GM19463 (cell line): ENCODE results near the gene MYPN.
"Not testable (repeated sequence)": the region's sequence is repeated elsewhere in the genome, so short reads cannot be mapped to it uniquely, and the experiment has no call there.

Experiments
- ATAC-seq: cut with Tn5 transposase; IDR thresholded peaks from one replicate; pipeline ENCODE4 v1.9.1; 2021; ENCODE audit warnings: mild to moderate bottlenecking, moderate library complexity; ENCODE audit not compliant: unreplicated experiment

Gene MYPN

DNA sequence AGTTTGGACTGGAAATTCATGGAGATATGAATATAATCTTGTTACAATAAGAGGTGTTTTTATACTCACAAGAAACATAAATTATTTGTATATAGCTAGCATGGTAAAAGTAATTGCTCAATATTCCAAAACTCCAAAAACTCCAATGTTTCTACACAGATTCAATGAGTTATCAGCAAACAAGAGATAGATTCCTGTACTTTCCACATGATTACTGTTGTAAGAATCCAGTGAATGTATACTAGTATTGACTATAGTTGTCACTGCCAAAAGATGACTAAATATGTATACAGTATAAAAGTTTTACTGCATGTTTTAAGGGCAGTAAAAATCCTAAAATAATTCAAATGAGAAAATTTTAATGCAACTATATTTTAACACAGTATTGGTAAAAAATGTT, 111.9 kb downstream of the MYPN start:
- no peak for ATAC-seq

DNA sequence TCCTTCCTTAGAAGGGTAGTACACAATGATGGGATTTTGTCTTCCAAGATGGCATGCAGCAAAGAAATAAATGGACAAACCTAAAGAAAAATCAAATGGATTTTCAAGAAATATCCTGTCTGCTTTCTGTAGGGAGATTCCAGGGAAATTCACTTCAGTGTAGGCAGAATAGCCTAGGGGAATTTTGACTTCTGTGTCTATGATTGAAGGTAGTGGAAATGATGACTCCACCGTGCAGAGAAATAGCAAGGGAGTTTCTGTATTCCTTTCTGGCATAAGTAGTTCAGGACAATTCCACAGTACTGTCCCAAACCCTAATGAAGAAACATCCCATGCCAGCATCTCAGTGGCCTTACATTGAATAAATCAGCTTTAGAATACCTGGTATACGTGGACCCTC, 113.1 kb downstream of the MYPN start:
- ATAC-seq = no peak

DNA sequence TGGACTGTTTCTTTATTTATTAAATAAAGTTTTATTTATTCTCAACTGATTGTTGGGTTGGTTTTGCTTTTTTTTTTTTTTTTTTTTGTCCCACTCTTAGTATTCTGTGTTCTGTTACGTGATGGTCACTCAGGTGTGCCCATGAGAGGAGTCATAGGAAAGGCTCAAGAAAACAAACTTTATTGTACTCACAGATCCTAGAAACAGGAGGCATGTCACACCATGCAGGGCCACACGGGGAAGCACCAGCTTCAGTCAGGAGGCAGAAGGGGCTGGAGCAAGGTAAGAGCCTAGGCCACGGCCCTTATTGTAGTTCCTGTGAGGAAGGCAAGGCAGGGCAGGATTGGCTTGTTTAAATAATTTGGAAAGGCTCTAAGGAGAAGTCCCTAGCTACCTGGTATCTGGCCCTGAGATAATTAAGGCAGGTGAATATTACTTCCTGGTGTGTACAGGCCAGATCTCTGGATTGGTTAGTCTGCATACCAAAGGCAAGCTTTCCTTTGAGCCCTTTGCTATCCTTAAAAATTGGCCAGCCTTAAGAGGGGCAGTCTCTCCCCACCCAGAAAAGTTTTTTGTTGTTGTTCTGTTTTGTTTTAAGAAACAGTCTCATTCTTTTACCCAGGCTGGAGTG, 114.4 kb downstream of the MYPN start:
- ATAC-seq = no peak

DNA sequence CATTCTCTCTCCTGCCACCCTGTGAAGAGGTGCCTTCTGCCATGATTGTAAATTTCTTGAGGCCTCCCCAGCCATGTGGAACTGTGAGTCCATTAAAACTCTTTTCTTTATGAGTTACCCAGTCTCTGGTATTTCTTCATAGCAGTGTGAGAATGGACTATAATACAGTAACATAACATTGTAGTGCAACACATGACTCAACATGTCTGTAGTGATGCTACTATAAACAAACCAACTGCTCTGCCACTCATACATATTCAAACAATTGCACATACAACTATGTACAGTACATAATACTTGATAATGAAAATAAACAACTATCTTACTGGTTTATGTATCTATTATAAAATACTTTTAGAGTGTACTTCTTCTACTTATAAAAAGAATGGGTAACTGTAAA, 115.5 kb downstream of the MYPN start:
- no peak for ATAC-seq

DNA sequence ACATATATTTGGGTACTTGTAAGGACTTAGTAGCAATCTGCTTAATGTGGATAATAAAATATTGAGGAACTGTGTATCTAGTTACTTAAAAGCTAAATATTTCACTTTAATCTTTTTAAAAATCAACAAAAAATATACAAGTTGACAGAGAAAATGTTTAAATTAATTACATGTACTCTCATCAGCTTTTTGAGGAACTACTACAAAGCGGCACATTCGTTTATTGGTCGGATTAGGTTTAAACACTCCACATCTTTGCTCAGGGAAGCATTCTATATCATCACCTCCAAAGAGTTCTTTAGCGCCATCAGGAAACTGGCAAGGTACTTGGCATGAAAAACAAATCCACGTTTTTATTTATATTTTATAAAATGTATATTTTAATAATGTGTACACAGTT, 121.0 kb downstream of the MYPN start:
- ATAC-seq = no peak

DNA sequence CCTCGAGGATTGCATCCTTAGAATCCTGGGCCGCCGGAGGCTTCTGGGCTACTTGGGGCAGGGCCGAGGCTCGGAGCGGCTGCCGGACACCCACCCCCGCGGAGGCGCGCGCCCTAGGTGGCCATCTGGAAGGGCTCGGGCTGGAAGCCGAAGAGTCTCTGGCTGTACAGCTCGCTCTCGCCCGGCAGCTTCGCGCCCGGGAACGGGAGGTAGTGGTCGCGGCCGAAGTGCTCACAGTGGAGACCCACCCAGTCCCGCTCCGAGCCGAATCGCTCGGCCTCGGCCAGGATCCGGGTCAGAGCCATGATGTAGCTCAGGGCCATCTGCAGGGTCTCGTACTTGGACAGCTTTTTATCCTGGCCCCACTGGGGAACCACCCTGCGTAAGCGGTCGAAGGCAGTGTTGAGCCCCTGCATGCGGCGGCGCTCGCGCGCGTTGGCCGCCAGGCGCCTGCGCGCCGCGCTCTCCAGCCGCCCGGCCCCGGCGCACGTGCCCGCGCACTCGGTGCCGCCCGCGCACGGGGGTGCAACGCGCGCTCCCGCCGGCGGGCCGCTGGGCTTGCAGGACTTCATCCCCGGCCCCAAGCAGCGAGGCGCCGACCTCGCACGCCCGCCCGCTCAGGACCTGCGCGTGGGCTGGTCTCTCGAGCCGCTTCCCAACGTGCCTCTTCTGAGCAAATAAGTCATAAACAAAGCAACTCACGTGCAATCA, 122.0 kb downstream of the MYPN start:
- peak; percentile 92 for ATAC-seq

DNA sequence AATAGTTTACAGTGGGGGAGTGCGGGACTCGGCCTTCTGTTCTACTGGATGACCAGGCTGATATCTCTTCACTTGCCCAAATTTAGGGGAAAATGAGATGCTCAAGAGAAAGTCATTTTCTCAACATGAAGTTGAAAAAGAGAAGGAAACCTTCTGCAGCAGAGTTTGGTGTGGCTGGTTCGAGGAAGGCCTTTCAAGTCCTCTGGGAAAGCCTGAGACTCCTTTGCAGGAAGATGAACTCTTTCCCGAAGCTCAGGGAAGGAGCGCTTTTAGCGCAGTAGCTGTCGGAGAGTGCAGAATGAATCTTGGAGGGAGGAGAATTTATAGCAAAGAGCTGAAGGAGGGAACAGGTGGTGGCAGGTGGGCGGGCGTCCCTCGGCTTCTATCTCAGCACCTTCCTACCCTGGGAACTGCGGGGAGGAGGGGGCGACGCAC, 122.5 kb downstream of the MYPN start, which contains the start of gene ATOH7:
Gene ATOH7, minus strand, starts transcription at position 297 of the 435 bp plus-strand sequence. CDS start 436 bp downstream, outside the sequence.
- no peak for ATAC-seq

DNA sequence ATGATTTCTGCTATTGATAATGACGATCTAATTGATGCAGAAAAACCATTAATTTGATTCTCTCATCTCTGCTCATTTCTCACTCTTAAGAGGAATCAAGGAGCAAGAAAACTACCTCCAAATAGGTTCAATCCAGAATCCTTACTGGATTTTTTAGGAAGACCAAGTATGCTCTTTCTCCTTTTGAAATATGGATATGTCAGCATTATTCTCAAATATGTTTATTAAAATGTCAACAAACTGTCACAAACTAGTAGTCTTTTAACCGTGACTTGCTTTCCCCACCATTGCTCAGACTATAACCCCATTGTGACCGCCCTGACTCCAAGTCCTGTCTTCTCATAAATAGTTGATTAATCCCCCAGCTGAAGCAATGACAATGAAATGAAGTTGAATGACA, 123.8 kb downstream of the MYPN start:
- ATAC-seq = no peak

DNA sequence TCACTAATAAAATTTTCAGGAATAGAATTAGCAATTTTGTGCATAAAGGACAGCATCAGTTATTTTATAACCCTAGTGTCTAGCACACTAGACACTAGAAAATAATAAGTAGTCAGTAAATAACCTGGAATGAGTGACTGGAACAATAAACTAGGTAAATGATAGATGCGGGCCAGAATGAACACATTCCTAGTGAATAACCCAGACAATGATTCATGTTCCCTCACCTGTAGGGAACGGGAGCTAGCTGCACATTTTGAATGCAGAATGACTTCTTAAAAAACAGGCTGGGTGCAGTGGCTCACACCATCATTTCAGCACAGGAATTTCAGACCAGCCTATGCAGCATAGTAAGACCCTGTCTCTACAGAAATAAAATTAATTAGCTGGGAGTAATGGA, 125.8 kb downstream of the MYPN start:
- no peak for ATAC-seq

DNA sequence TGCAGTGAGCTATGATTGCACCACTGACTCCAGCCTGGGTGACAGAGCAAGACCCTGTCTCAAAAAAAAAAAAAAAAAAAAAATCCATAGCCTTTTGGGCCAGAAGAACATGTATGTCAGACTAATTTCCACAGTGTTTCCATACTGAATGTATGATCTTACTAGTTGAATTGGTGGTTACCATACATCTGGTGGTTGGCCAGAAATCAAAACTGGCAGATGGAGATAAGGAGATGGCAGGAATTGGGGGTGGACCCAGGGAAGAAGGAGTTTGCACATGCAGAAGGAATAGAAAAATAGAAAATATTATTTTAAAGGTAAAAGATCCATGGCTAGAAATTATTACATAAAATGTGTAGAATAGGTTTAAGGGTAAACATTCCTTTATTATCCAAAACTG, 126.3 kb downstream of the MYPN start:
- ATAC-seq = no peak

DNA sequence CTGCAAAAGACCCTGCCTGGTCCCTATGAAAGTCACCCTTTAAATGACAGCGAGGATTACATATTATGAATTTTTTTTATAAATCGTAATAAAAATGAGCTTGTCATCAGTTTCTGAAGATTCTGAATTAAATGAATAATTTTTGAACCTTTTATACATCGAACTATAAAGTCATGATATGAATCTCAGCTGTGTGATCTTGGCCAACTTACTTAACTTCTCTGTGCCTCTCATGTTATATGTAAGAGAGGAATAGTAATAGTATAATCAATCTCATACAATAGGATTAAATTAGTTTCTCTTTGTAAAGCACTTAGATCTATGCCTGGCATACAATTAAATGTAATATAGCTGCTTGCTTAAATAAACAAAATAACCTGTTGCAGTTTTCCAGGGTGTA, 127.9 kb downstream of the MYPN start:
- ATAC-seq = no peak

DNA sequence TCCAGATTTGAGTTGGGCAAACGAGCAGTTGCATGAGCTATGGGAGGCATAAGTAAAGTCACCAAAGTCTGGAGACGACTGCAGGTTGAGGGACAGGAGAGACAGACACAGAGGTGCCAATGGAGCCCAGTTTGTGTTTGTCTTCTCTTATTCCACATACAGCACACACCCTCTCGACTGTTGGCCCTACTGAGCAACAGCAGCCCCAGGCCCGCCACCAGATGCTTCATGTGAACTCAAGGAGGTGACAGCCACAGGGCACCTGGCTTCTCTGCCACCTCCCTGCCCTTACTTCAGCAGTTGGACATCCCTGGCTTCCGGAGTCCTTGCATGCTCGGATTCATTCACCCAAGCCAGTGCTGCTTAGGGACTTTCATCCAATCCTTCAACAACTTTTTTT, 129.1 kb downstream of the MYPN start:
- ATAC-seq = no peak

DNA sequence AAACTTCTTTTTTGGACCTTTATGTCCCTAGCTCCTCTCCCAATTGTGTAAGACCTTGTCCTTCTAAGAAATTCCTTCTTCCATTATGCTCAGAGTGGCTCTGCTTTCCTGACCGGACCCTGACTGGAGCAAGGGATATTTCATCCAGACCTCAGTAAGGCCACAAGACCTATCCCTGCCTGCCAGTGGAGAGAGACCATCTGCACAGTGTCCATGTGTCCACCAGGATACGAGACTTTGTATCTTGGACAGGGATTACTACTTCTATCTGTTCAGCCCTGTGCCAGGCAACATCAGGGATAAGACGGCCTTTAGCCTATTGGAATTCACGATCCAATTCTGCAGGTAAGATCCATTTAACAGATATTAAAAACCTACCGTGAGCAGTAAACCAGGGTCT, 129.8 kb downstream of the MYPN start:
- ATAC-seq = no peak

DNA sequence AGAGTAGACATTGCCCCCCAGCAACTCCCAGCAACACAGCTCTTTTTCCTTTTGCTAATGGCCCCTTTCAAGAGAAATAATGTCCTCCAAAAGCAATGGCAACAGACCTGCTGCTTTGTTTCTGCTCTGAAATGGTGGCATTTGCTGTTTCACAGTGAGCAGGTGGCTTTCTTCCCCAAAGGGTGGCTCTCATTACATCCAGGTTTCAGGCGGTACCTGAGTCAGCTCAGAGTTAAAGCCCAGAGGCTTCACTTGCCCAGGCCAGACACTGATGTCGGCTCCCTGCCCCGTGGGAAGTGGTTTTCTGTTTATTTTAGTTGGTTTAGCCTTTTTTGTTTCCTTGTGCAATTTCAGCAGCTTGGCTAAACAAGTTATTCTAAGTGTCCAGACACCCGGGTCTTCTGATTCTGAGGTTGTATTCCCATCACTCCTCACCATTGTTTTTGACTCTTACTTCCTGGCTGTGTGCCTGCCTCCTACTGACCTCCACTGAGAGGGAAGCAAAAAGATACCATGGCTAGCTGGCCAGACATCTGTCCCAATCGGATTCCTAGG, 130.4 kb downstream of the MYPN start:
- ATAC-seq = no peak

DNA sequence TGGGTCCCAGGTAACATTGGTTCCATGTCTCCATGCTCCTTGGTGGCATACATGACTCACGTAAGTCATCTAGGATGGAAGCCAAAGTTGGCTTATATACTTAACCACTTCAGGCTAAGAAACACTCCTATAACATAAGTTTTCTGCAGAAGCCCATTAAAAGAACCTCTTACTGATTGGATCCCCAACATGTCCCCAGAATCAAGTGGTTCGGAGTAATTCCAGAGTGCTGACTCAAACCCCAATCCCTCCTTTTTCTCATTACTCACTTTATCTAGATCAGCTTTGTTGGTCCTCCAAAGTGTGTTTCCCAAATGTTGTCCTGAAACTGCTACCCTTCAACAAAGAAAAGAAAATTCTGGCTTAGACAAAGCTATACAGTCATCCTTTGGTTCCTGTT, 132.8 kb downstream of the MYPN start:
- no peak for ATAC-seq

DNA sequence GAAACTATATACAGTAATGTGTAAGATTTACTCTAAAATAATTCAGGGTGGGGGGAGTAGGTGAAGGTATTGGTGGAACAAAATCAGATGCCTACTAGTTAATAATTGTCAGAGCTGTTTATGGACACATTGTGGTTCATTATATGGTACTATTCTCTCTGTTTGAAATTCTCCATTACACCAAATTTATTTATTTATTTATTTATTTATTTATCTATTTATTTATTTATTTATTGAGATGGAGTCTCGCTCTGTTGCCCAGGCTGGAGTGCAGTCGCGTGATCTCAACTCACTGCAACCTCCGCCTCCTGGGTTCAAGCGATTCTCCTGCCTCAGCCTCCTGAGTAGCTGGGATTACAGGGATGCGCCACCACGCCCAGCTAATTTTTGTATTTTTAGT, 137.1 kb downstream of the MYPN start:
- ATAC-seq = not testable (repeated sequence)

DNA sequence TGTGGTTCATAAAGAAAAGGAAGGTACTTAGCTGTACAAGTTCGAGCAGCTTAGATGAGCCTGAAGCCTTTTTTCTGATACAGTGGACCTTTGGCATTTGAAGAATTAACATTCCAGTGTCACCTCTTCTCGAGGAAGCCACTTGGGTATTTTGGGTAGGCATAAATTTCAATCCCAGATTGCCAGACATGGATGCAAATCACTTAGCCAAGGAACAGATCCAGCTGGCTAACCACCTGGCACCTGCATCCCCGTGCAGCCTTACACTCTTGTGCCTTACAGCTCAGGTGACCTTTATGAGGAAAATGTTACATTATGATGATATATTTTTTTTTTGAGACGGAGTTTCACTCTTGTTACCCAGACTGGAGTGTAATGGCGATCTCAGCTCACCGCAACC, 138.6 kb downstream of the MYPN start:
- no peak for ATAC-seq

DNA sequence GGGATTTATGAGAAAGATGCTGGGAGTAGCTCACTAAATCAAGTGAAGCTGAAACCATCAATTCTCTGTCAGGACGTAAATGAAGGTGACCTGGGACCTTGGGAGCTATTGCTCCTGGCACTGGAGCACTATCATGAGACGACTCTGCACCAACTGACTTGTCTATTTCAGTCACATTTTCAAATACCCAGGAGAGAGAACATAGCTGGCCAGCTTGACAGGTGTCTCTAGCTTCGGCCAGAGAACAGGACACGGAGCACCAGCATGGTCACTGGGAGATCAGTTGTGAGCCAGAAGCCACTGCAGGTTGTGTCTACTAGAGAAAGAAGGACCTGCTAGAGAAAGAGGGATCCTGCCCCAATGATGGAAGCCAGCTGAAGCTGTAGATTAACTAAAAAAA, 140.0 kb downstream of the MYPN start:
- ATAC-seq = no peak

DNA sequence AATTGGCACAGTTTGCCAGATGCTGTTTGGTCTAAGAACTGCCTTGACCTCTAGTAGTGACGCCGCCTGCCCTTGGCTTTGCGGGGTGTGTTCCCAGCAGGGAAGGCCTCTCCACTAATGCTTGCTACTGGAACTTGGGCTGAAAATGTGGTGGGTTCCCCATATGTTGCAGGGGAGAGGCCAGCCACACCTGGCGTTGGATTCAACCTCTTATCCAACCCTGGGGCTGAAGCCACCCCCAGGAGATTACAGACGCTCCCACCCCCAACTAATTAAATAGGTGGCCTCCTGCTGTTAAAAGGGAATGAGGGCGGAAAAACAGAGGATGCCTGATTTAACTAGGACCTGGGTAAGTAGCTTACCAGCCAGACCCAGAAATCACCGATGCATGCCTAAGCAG, 141.9 kb downstream of the MYPN start:
- ATAC-seq = no peak

DNA sequence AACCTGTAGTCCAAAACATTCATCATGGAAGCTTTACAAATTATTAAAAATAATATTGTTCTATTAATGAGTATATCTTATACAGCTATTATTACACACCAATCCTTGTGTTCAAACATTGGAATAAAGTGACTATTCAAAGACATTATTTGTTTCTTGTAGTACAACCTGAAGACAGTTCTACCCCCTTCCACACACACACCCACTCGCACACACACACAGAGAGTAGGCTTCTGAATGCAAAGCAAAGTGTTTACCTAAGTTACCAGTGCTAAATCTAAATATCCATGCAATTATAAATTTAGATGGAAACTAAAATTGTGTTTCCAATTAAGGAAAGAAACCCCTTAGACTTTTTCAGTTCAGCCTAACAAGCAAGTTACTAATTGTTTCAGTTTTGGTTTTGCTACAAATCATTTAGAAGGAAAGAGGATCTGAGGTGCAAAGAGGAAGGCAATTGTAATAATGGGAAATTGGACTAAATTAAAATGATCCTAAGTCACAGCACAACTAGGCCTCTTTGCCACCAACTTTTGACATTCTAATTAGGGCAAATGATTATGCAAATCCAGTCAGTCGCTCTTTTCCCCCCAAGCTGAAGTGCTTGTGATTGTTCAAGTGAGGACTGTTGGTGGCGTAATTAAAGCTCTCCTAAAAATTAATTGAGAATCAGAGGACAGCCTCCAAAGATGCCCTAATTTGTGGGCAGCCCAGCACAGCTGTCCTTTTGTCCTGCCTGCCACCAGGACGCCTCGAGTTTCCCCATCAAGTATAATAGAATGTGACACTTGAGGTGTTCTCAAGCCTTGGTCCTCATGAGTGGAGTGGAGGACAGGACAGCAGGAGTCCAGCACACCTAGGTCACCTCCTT, 142.6 kb downstream of the MYPN start:
- ATAC-seq = peak; percentile 48

DNA sequence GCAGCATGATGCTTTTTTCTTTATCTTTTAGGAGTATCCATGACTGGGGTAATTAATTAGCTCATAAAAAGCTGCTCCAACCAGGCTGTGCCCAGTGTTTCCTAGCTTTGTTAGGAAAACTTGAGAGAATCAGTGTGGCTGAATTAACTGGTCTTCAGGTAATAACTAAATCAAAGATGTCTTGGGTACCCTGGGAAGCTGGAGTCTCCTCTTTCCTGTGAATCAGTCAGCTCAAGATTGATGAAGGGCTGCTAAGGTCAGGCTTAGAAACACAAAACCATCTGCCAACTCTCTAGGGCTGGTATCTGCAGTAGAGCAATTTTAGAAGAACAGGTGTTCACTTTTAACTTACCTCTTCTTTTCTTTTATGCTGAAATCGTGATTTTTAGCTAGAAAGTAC, 144.1 kb downstream of the MYPN start:
- no peak for ATAC-seq
